ENCODE data around the gene UGT1A8. TPM values are rescaled to one million over a fixed set of nuclear protein-coding genes. Genes with fewer than 3 reads are reported as not detected.
"Not testable (repeated sequence)": the region's sequence is repeated elsewhere in the genome, so short reads cannot be mapped to it uniquely, and the experiment has no call there.

The UGT1A8 gene
- total and polyA plus RNA-seq, 10 donors: not detected

- 90 to 100% (median 96%) methylated on average over 1 of the region's 1 CpG for WGBS, 5 donors
- H3K9me3 ChIP-seq: no peaks in the 10 kb centered on the region
Measured at GRCh38 chr2:233584210-233584609, 33.2 kb upstream of the UGT1A8 start.

GRCh38 chr2:233588400-233588799 lies 29.0 kb upstream of the UGT1A8 start:
- Histone ChIP-seq H3K9me3 (no peaks in the 10 kb centered on the region), H3K4me1 (no peaks in the 10 kb centered on the region), H3K27ac (no peak overlapping the region), H3K27me3 (replicated peaks in 1 of 7) (peaks cover 0 to 4% (median 0%) of the 10 kb centered on the region in 7 donors), H3K4me3 (no peak overlapping the region), H3K36me3 (no peaks in the 10 kb centered on the region)
- intact Hi-C loops (cut with DNase I; ENCODE audit: low total_unique reads): no loop called here
- no peak for TF ChIP-seq POLR2A (IDR thresholded peaks at IDR 0.05)
- no peak for TF ChIP-seq CTCF (IDR thresholded peaks at IDR 0.05 in 8 of 11, conservative IDR thresholded peaks at IDR 0.05 in 3 of 11)
- TF ChIP-seq POLR2AphosphoS5 (IDR thresholded peaks at IDR 0.05): no peak
- WGBS, 5 donors: 84 to 95% (median 87%) methylated on average over 2 of the region's 2 CpGs
- DNase-seq: no peak

More at GRCh38 chr2:233584210-233584609, 33.2 kb upstream of the UGT1A8 start:
- H3K4me3 ChIP-seq: no peak overlapping the region
- DNase-seq: no peak
- no peak overlapping the region for H3K27ac ChIP-seq
- intact Hi-C loops (cut with DNase I; ENCODE audit: low total_unique reads): no loop called here
- no peaks in the 10 kb centered on the region for H3K27me3 ChIP-seq (replicated peaks in 1 of 7)
- no peaks in the 10 kb centered on the region for H3K4me1 ChIP-seq
- no peaks in the 10 kb centered on the region for H3K36me3 ChIP-seq
- no peak for TF ChIP-seq POLR2A (IDR thresholded peaks at IDR 0.05)
- TF ChIP-seq POLR2AphosphoS5 (IDR thresholded peaks at IDR 0.05): no peak

- 94 to 100% (median 96%) methylated on average over 1 of the region's 1 CpG for WGBS, 5 donors
- DNase-seq; H3K4me3 ChIP-seq; H3K4me1 ChIP-seq; H3K27me3 ChIP-seq (replicated peaks in 1 of 7); intact Hi-C loops (cut with DNase I; ENCODE audit: low total_unique reads); H3K36me3 ChIP-seq; H3K27ac ChIP-seq; H3K9me3 ChIP-seq: not testable (repeated sequence)
Measured at GRCh38 chr2:233592706-233593105, 24.7 kb upstream of the UGT1A8 start.

- intact Hi-C loops (cut with DNase I; ENCODE audit: low total_unique reads): no loop called here
- Histone ChIP-seq H3K4me3 (no peak overlapping the region), H3K27me3 (replicated peaks in 1 of 7) (peaks cover 0 to 4% (median 0%) of the 10 kb centered on the region in 7 donors), H3K27ac (no peak overlapping the region), H3K9me3 (no peaks in the 10 kb centered on the region), H3K4me1 (no peaks in the 10 kb centered on the region), H3K36me3 (no peaks in the 10 kb centered on the region)
- WGBS, 5 donors: 75 to 79% (median 77%) methylated on average over 8 of the region's 8 CpGs
- no peak for DNase-seq
- TF ChIP-seq POLR2AphosphoS5 (IDR thresholded peaks at IDR 0.05): no peak
- no peak for TF ChIP-seq POLR2A (IDR thresholded peaks at IDR 0.05)
- TF ChIP-seq CTCF (IDR thresholded peaks at IDR 0.05 in 8 of 11, conservative IDR thresholded peaks at IDR 0.05 in 3 of 11): no peak
Measured at GRCh38 chr2:233593201-233593600, 24.2 kb upstream of the UGT1A8 start.

GRCh38 chr2:233597522-233597921 lies 19.9 kb upstream of the UGT1A8 start:
- H3K4me1 ChIP-seq: no peaks in the 10 kb centered on the region
- H3K9me3 ChIP-seq: no peaks in the 10 kb centered on the region
- TF ChIP-seq POLR2AphosphoS5 (IDR thresholded peaks at IDR 0.05) (no peak), POLR2A (IDR thresholded peaks at IDR 0.05) (no peak), CTCF (IDR thresholded peaks at IDR 0.05 in 8 of 11, conservative IDR thresholded peaks at IDR 0.05 in 3 of 11) (no peak)
- H3K4me3 ChIP-seq: no peak overlapping the region
- no peak overlapping the region for H3K27ac ChIP-seq
- no peak for DNase-seq
- intact Hi-C loops (cut with DNase I; ENCODE audit: low total_unique reads): no loop called here
- H3K27me3 ChIP-seq (replicated peaks in 1 of 7): peaks cover 0 to 7% (median 0%) of the 10 kb centered on the region in 7 donors
- WGBS, 5 donors: 73 to 84% (median 73%) methylated on average over 1 of the region's 1 CpG
- no peaks in the 10 kb centered on the region for H3K36me3 ChIP-seq

All from spleen (tissue), 11 donors.